Thyroid gland (tissue), 4 donors: ENCODE data around the gene CCDC180.

Experiments
- POLR2A ChIP-seq, 2 donors: fragments of 450-650 bp; IDR thresholded peaks; one replicate each; pipeline ENCODE4 v1.6.1; 2017; ENCODE audit warnings: antibody characterized with exemption in 2 of 2, mild to moderate bottlenecking in 2 of 2, moderate library complexity in 1 of 2
- TF ChIP-seq, protein P1 (sequence below), 6 experiments: fragments of 200-600 bp in 3 of 6; fragments of 450-650 bp in 3 of 6; sonication (generic) in 3 of 6; IDR thresholded peaks; one replicate each; pipeline ENCODE4 v1.5.1; 2016 to 2019; ENCODE audit warnings: antibody characterized with exemption in 6 of 6, mild to moderate bottlenecking in 2 of 6, inconsistent platforms in 1 of 6, moderate library complexity in 1 of 6

DNA sequence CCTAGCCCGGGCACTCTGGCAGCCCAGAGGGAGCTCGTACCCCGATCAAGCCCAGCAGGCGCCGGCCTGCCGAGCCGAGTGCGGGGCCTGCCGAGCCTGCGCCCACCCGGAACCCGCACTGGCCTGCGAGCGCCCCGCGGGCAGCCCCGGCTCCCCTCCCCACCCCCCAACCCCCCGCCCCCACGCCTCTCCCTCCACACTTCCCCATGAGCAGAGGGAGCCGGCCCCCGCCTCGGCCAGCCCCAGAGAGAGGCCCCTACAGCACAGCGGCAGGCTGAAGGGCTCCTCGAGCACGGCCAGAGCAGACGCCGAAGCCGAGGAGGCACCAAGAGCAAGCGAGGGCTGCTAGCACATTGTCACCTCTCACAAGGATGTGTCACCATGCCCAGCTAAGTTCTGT is 36.2 kb upstream of the CCDC180 start:
- TF ChIP-seq, protein P1, sequence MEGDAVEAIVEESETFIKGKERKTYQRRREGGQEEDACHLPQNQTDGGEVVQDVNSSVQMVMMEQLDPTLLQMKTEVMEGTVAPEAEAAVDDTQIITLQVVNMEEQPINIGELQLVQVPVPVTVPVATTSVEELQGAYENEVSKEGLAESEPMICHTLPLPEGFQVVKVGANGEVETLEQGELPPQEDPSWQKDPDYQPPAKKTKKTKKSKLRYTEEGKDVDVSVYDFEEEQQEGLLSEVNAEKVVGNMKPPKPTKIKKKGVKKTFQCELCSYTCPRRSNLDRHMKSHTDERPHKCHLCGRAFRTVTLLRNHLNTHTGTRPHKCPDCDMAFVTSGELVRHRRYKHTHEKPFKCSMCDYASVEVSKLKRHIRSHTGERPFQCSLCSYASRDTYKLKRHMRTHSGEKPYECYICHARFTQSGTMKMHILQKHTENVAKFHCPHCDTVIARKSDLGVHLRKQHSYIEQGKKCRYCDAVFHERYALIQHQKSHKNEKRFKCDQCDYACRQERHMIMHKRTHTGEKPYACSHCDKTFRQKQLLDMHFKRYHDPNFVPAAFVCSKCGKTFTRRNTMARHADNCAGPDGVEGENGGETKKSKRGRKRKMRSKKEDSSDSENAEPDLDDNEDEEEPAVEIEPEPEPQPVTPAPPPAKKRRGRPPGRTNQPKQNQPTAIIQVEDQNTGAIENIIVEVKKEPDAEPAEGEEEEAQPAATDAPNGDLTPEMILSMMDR (IDR thresholded peaks at IDR 0.05), result no peak
- no peak for TF ChIP-seq POLR2A (IDR thresholded peaks at IDR 0.05)
